HG03469 (cell line): ENCODE measurements around the gene CEP85L.

Source experiments
- ATAC-seq: cut with Tn5 transposase; IDR thresholded peaks from one replicate; pipeline ENCODE4 v1.9.1; 2021; ENCODE audit warnings: mild to moderate bottlenecking, moderate library complexity, moderate number of reproducible peaks; ENCODE audit not compliant: unreplicated experiment

Gene CEP85L

DNA sequence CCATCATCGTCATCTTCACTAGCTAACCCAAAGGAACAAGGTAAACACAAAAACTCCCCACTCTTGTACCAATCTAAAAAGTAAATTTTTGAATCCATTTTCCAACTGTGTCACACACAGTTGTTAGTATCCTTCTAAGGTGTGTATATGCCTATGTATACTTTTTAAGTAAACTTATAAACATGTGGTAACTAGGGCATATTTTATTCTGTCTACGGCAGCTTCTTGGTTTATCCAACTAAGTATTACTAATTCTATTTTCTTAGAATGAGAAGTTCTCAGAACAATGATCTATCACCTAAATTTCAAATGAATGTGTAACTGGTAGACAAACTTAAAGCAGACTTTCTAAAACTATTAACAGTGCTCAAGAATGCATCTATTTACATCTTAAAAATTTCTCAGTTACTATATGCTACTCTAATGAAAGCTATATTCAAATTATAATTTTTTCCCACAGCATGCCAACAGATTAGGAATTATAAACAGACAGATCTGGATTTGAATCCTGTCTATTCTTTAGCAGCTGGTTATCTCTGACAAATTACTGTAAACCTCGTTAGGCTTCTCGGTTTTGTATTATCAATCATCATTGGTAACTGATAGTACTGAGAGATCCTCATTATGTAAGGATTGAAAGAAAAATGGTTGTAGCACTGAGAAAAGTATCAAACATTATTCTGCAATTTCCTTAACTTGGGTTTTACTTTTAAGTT lies 105.1 kb downstream of the CEP85L start:
- ATAC-seq, result no peak

DNA sequence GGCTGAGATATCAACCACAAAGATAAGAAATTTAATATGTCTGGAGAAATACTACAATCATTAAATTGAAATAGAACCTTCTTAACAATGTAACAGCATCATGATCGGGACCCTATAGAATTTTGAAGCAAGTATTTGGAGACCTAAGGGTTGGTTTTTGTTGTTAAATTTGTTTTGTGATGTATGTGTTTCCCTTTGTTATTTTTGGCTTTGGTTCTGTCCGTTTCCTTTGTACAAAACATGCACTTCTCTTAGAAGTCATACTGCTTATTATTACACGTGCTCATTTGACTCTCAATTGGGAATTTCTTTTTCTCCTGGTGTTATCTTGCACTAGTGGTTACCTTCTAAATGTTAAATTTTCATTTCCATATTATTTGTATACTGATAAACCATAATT lies 107.3 kb downstream of the CEP85L start:
- ATAC-seq, result no peak

DNA sequence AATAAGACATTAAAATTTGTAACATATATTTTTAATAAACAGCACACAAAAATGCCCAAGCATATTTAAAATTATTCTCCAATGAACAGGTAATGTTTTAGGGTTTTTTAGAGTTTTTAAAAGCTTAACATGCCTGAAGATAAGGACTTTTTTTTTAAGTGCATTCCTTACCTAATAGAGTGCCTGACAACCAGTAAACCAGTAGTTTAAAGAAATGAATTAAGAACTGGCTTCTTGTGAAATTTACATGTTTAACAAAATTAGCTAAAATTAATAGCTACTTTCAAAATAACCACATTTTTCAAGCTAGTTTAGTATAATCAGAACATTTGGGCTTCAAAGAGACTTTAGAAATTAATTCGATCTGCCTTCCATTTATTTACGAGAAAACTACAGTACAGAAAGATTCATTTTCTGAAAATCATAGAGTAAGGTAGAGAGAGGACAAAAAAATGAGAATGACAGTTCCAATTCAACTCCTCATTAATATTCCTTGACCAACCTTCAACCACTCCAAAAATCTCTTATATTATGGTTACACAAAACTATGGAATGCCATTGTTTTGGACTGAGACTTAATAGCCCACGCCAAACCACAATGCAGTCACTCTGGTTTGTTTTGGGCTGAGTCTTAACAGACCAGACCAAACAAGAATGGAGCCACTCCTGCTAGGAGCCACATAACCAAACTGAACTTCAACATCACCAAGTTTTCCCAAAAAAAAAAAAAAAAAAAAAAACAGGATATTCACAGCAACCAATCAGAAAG lies 109.0 kb downstream of the CEP85L start:
- ATAC-seq, result no peak

DNA sequence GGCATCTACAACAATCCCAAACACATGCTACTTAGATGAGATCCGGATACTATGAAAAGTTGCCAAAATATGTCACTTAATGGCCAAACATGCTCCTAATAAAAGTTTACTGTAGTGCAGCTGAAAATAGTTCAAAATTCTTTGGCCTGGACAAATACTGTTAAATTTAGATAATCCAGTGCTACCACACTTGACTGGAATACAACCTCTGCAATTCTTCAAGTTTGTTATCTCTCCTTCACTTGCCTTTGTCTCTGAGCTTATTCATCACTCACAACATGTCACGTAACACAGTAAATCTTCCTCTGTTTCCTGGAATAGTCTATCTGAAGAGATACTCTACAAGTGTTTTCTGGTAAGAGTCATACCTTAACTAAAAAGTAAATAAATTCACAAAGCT lies 113.8 kb downstream of the CEP85L start:
- ATAC-seq, result no peak

DNA sequence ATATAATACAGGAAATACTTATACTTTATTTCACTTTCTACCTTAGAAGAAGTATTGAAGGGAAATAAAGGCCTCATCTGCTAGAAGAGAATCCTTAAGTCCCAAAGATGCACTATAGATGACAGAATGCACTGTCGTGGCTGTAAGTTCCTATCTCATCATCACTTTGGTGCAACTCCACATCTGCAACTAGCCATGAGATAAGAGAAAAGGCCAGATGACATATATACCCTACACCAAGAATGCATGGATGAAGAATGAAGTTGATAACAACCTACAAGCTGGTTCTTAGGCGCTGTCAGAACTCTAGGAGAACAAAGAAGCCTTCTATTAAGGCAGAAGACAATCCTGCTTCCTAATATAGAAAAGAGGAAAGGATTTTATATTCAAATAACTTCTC lies 114.9 kb downstream of the CEP85L start:
- no peak for ATAC-seq

DNA sequence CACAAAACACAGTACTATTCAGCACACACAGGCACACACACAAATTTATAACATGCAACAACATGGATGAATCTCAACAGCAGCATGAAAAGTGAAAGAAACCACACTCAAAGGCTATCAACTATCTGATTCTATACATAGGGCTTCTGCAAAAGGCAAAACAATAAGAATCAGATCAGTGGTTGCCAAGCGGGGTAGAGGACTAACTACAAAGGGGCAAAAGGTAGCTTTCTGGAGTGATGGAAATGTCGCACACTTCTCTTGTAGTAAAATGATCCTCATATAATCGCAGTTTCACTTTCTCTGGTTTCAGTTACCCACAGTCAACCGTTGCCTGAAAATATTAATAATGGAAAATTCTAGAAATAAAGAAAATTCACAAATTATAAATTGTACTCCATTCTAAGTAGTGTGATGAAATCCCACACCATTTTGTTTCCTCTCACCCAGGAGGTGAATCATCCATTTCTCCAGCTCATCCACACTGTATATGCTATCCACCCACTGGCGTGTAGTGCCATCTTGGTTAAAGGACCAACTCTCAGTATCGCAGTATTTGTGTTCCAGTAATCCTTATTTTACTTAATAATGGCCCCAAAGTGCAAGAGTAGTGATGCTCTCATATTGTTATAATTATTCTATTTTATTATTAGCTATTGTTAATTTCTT lies 116.1 kb downstream of the CEP85L start:
- no peak for ATAC-seq

DNA sequence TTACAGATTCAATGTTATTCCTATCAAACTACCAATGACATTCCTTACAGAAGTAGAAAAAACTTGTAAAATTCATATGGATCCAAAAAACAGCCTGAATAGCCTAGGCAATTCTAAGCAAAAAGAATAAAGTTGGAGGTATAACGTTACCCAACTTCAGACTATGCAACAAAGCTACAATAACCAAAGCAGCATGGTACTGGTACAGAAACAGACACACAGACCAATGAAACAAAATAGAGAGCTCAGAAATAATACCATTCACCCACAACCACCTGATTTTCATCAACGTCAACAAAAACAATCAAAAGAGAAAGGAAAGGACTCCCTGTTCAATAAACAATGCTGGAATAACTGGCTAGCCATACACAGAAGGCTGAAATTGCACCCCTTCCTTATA lies 120.4 kb downstream of the CEP85L start:
- ATAC-seq, result no peak

DNA sequence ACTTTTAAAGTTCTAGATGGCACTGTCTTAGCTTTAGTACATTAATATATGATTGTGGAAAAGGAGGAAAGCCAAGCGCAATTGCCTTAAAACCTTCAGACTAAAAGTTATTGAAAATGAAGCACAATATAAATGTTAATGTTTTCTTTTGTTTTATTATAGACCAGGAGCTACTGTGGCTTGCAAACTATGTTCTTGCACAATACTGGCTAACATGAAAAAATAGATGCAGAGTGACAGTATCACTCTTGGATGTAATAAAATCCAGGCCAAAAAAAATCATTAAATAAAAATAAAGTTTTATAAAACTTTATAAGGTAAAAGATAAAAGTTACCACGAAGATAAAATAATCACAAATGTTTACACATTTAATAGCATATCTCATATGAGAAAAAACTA lies 121.6 kb downstream of the CEP85L start:
- ATAC-seq, result no peak

DNA sequence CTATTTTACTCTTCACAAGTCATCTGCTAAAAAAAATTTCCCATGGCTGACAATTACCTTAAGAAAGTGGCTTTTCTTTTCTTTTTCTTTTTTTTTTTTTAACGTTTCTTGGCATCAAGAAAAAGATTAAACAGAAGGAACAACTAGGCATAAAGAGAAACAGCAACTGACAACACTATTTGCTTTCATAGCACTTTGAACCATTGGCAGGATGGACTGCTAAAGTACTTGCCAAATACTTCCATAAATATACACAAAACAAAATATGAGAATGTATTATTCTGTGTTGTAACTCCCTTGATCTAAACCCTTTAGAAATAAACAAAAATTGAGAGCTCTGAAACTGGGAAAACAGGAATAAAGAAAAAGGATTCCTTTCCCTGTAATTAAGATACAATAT lies 123.3 kb downstream of the CEP85L start:
- ATAC-seq, result no peak

DNA sequence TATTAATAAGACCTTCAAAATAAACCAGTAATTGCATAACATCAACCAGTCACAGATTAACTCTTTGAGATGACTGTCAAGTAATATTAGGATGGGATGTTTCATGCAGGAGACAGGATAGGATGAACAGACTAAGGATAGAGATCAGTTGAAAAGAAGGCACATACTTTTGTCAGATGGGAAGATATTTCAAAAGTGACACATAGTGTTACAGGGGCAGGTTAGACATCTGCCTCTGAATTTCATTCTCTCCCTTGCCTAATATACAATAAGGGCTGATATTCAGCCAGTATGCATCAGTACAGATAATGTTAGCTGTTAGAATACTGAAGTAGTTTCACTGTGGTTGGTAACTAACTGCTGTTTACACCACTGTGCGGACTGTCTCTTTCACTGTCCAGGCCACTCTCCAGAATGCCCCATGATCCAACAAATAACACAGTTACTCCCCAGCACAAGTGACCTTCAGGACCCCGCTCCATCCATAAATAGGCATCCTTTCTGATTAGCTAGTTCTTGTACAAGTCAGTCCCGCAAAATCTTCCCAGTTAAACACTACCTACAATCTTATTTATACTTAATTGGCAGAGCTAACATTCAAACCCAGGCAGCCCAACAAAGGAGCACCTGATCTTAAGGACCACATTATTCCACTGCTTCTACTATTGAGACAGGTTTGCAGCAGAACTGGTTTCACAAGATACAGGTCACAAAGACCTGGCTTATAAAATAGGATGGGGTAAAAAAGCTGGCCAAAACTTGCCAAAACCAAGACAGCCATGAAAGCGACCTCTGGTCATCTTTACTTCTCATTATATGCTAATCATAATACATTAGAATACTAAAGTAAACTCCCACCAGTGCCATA lies 125.2 kb downstream of the CEP85L start:
- no peak for ATAC-seq

DNA sequence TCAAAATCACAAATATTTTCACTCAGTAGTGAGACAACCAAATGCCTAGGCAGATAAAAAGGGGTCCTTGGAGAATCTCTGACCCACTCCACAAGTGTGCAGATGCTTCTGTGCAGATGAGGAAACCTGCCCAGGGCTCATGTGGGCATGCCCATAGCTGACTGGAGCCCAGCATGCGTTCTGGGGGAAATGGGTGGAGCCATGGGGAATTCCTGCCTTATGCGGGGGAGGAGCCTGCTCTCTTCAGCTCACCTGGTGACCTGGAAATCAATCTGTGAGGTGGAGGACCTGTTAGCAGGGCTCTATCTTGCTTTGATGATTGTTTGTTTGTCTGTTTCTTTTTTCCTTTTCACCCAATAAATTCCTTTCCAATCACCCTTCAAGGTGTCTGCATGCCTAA lies 126.7 kb downstream of the CEP85L start:
- ATAC-seq, result no peak

DNA sequence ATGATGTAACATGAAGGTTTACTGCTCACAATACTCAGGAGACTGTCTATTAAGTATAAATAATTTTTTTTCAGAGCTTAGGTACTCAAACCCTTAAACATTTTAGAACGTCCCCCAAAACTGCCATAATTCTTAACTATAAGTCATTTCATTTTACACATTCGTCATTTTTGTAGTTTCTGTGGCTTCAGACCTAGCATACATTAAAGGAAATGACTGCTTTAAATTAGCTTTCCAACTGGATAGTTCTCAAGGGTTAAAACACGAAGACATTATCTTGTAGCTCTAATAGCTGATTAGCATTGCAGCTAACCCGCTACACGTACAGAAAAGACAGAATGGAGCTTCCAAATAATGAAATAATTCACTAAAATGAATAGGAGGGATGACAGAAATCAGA lies 128.2 kb downstream of the CEP85L start:
- ATAC-seq, result no peak

DNA sequence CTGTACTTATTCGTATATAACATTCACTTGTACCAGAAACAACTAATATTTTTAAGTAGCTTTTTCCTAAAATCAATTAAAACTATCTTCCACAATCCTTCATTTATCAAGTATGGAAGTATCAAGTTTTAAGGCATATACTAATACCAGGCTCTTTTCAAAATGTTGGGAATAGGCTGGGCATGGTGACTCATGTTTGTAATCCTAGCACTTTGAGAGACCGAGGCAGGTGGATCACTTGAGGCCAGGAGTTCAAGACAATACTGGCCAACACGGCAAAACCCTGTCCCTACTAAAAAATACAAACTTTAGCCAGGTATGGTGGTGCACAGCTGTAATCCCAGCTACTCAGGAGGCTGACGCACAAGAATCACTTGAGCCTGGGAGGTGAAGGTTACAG lies 129.0 kb downstream of the CEP85L start:
- no peak for ATAC-seq

DNA sequence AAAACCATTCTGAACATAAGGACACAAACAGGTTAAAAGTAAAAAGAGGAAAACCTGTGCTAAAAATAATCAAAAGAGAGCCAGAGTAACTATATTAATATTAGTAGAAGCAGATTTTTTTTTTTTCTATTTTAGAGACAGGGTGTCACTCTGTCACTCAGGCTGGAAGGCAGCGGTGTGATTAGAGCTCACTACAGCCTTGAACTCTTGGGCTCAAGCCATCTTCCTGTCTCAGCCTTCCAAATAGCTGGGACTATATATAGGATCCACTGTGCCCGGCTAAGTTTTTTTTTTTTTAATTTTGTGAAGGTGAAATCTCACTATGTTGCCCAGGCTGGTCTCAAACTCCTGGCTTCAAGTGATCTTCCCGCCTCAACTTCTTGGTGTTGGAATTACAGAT lies 136.7 kb downstream of the CEP85L start:
- no peak for ATAC-seq

DNA sequence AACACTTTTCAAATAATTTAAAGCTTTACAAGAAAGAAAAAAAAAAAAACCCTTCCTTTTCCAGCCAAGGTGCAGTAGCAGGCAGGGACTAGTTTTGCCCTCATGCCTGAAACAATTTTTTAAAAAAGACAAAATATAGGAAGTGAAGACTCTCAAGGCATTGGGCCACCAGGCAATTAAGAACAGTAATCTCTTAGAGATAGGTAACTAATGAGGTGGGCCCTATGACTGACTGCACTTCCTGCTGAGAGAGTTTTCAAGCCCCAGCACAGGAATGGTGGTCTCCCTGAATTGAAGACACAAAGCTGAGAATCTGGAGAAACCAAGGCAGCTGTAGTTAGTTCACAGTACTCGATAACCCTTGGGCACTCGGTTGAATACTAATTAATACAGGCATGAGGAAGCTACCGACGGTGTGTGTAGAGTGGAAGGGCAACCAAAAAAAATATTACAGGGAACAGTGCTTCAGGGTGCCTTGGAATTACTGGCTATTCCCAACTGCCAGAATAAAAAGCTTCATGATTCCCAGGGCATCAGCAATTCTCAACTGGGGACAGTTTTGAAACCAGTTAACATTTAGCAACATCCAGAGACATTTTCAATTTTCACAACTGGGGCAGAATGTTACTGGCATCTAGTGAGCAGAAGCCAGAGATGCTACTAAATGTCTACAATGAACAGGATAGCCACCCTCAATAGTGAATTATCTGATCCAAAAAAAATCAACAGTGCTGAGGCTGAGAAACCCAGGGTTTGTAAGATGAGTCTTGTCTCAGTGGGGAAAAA lies 139.3 kb downstream of the CEP85L start:
- no peak for ATAC-seq

DNA sequence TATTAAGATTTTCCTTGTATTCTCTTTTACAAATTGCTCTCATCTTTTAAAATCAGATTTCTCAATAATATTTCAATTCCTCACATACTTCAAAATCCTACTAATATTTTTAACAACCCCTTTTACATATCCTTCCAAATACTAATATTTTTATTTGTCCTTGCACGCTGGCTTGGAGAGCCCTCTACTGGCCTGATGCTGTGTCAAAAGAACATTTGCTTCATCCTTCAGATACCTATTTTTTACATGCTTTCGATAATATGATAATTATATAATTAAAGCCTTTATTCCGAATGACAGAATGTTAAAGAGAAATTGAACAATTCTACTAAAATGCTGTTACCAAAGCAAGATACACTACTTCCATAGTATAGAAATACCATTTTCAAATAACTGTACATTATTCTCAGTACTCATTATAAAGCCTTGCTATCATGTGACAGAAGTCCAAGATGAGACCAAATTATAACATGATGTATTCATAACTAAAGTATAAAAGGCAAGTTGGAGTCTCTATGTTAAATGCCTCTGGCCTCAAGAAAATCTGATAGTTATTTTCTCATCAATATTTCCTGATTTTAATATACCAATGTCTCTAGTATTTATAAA lies 142.3 kb downstream of the CEP85L start:
- no peak for ATAC-seq

DNA sequence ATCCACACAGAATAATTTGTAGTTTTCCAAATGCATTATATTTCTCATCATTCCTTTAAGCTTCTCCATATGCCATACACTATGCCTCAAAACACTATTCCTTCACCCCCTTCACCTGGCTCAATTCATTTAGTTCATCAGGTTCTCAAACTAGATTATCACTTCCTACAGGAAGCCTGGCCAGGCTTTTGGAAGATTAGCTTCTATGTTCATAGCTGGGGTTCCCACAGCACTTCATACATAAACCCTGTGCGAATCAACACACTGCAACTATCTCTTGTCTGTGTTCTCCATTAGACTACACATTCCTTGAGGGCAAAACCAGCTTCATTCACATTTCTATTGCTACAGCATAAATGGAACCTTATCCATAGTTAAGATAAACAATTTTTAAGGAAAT lies 143.8 kb downstream of the CEP85L start:
- ATAC-seq, result no peak

DNA sequence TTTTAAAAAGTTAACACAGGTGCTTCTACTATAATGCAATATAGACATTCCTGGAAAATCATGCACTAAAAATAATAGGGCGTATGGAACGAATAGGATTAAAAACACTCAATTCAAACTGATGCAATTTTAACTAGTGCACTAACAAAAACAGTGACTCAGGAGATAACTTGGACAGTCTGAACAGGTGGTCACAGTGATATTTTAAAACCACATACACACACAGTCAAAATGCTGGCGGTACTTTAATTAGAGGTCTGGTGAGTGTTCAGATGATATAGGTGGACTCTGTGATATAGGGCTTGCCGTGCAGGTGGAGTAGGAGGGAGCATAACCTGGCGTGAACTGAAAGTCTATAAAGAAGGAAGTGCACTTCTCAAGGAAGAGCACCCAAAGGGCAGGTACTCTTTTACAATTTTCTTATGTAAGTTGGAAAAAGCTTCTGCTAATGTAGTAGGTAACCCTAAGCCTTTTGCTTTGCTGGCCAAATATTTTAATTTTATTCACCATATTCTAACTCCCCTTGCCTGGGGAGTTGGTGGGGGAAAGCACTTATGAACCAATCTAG lies 145.2 kb downstream of the CEP85L start:
- ATAC-seq, result no peak

DNA sequence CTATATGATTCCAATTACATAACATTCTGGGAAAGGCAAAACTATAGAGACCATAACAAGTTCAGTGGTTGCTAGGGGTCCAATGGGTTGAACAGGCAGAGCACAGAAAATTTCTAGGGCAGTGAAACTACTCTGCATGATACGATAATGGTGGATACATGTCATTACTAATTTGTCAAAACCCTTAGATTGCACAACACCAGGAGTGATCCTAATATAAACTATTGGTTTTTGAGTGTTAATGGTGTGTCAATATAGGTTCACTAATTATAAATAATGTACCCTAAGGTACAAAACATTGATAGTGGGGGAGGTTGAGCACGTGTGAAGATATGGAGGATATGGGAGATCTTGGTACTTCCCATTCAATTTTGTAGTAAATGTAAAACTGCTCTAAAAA lies 145.7 kb downstream of the CEP85L start:
- ATAC-seq, result no peak

DNA sequence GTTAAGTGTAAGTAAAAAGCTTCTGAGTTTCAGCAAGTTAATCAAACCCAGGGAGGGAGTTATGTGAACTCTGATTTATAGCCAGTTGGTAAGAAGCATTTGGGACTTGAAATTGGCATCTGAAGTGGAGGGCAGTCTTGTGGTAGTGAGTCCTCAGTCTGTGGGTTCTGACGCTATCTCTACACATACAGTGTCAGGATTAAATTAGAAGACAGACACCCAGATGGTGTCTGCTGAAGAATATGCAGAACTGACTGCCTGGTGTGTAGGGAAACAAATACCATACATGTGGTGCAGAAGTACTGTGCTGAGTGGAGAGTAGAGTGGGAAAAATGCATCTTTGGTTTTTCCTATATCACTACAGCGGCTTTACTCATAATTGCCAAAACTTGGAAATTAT lies 146.8 kb downstream of the CEP85L start:
- ATAC-seq, result no peak
